ENCODE results near the gene SDCCAG8. TPM values are rescaled to one million over a fixed set of nuclear protein-coding genes. Genes with fewer than 3 reads are reported as not detected.
"Not testable (repeated sequence)": the region's sequence is repeated elsewhere in the genome, so short reads cannot be mapped to it uniquely, and the experiment has no call there.

SDCCAG8 gene
- 10 to 100 TPM; 21.6 to 62.7 (median 39.8) TPM for total RNA-seq

- Histone ChIP-seq H3K36me3 (no peaks in the 10 kb centered on the region), H3K27ac (peak within 1 kb of the TSS; percentile 96), H3K9me3 (no peaks in the 10 kb centered on the region), H3K4me1 (peaks cover 43% of the 10 kb centered on the region), H3K4me3 (peak within 1 kb of the TSS; percentile 80), H3K27me3 (no peaks in the 10 kb centered on the region)
- WGBS, result 0% methylated on average over 19 of the region's 32 CpGs
- TF ChIP-seq POLR2A (IDR thresholded peaks at IDR 0.05) (peak; percentile 37 to 85), CTCF (IDR thresholded peaks at IDR 0.05) (no peak), EP300 (IDR thresholded peaks at IDR 0.05) (no peak), POLR2AphosphoS5 (IDR thresholded peaks at IDR 0.05) (peak in 1 of 3 donors; percentile 42)
- DNase-seq (ENCODE audit: low spot score in 2 of 2), result peak; percentile 96 to 99
Measured at GRCh38 chr1:243255791-243256512, at the start of gene SDCCAG8. TSS of gene SDCCAG8 (plus strand) at chr1:243256041. CDS start at chr1:243256174, 133 bp downstream.

GRCh38 chr1:243211984-243212383 lies 43.9 kb upstream of the SDCCAG8 start:
- not testable (repeated sequence) for H3K27me3 ChIP-seq; H3K4me3 ChIP-seq; DNase-seq (ENCODE audit: low spot score in 2 of 2); H3K36me3 ChIP-seq; H3K4me1 ChIP-seq; H3K27ac ChIP-seq; H3K9me3 ChIP-seq
- WGBS, result 44% methylated on average over 3 of the region's 3 CpGs

GRCh38 chr1:243213045-243213787 lies 42.6 kb upstream of the SDCCAG8 start:
- Histone ChIP-seq H3K4me3 (no peak overlapping the region), H3K27me3 (no peaks in the 10 kb centered on the region), H3K36me3 (peaks cover 7% of the 10 kb centered on the region), H3K9me3 (no peaks in the 10 kb centered on the region), H3K4me1 (peaks cover 7% of the 10 kb centered on the region), H3K27ac (no peak overlapping the region)
- WGBS, result 68% methylated on average over 4 of the region's 4 CpGs
- no peak for DNase-seq (ENCODE audit: low spot score in 2 of 2)
- TF ChIP-seq EP300 (IDR thresholded peaks at IDR 0.05), result no peak
- no peak for TF ChIP-seq CTCF (IDR thresholded peaks at IDR 0.05)
- TF ChIP-seq POLR2A (IDR thresholded peaks at IDR 0.05), result no peak
- TF ChIP-seq POLR2AphosphoS5 (IDR thresholded peaks at IDR 0.05), result no peak

DNA sequence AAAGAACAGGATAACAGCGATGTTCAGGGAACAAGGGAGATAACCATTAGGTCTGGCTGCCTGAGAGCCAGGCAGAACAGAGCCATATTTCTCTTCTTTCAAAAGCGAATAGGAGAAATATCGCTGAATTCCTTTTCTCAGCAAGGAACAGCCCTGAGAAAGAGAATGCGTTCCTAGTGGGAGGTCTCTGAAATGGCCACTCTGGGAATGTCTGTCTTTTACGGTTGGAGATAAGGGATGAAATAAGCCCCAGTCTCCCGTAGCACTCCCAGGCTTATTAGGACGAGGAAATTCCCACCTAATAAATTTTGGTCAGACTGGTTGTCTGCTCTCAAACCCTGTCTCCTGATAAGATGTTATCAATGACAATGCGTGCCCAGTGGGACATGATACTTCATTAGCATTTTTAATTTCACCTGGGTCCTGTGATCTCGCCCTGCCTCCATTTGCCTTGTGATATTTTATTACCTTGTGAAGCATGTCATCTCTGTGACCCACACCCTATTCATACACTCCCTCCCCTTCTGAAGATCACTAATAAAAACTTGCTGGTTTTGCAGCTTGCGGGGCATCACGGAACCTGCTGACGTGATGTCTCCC lies 40.5 kb upstream of the SDCCAG8 start:
- H3K27me3 ChIP-seq; H3K4me3 ChIP-seq; H3K27ac ChIP-seq; H3K9me3 ChIP-seq; H3K4me1 ChIP-seq; DNase-seq (ENCODE audit: low spot score in 2 of 2): not testable (repeated sequence)
- WGBS, result 87% methylated on average over 12 of the region's 12 CpGs
- peaks cover 12% of the 10 kb centered on the region for H3K36me3 ChIP-seq

GRCh38 chr1:243216741-243217140 lies 39.1 kb upstream of the SDCCAG8 start:
- no peak for DNase-seq (ENCODE audit: low spot score in 2 of 2)
- TF ChIP-seq EP300 (IDR thresholded peaks at IDR 0.05) (no peak), POLR2A (IDR thresholded peaks at IDR 0.05) (no peak), POLR2AphosphoS5 (IDR thresholded peaks at IDR 0.05) (no peak), CTCF (IDR thresholded peaks at IDR 0.05) (no peak)
- Histone ChIP-seq H3K27ac (no peak overlapping the region), H3K4me3 (no peak overlapping the region), H3K36me3 (peaks cover 25% of the 10 kb centered on the region), H3K4me1 (peaks cover 7% of the 10 kb centered on the region), H3K27me3 (no peaks in the 10 kb centered on the region), H3K9me3 (no peaks in the 10 kb centered on the region)
- 91% methylated on average over 2 of the region's 2 CpGs for WGBS

DNA sequence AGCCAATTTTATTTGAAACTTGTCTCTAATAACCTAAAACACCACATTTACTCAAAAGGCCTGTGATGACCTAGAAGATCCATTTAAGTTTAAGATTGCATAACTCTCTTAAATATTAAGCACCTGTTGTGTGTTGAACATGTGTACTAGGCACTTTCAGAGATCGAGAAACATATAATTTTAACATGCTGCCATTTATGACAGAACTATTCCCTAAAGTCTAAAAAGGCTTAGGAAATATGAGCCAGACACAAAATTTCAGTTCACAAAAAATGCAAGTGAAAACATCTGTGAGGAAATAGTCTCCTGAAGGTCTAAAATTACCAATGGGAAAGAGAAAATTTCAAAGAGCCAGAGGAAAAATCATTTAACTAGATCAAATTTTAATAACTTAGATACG lies 38.5 kb upstream of the SDCCAG8 start:
- Histone ChIP-seq H3K4me1 (peaks cover 7% of the 10 kb centered on the region), H3K27ac (no peak overlapping the region), H3K36me3 (peaks cover 29% of the 10 kb centered on the region), H3K4me3 (no peak overlapping the region), H3K9me3 (no peaks in the 10 kb centered on the region), H3K27me3 (no peaks in the 10 kb centered on the region)
- TF ChIP-seq CTCF (IDR thresholded peaks at IDR 0.05) (no peak), POLR2AphosphoS5 (IDR thresholded peaks at IDR 0.05) (no peak), EP300 (IDR thresholded peaks at IDR 0.05) (no peak), POLR2A (IDR thresholded peaks at IDR 0.05) (no peak)
- WGBS, result 71% methylated on average over 2 of the region's 2 CpGs
- DNase-seq (ENCODE audit: low spot score in 2 of 2), result no peak

Measured in suprapubic skin (tissue), 4 donors.